Activated gamma-delta T cell (primary cell): ENCODE results near the gene SNX33.
"Not testable (repeated sequence)": the region's sequence is repeated elsewhere in the genome, so short reads cannot be mapped to it uniquely, and the experiment has no call there.

Experiments
- DNase-seq: peaks from one replicate; lab custom pipeline; 2025; lab: John Stamatoyannopoulos, UW

Gene SNX33

DNA sequence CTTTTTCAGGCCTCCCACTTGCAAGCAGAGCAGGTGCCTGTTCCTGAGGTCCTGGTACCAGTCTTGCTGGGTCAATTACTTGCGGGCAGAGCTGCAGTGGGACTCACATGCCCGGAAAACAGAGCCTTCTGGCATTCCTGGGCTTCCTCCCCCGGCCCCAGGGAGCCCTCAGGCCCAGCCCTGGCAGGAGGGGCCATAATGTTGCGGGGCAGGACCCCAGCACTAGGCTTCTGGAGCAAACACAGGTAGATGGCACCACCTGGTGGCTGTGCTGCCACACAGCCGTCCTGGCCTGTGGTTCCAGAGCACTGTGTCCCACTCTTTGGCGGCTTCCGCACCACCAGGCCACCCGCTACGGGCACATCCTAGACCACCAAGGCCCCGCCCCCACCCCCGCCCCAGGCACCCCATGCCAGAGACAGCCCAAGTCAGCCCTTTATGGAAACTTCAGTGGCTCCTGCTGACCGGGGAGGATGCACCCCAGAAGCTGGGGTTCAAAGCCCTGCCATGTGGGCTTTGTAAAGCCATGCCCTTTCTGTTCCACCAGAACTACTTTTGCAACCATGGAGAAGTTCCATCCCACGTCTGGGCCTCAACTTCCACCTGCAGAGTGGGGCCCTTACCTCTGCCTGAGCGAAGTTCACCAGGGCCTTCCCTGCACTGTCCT is 36.1 kb downstream of the SNX33 start:
- peak; percentile 34 for DNase-seq

- DNase-seq: no peak
Measured at GRCh38 chr15:75684648-75685047, 36.9 kb downstream of the SNX33 start.

GRCh38 chr15:75685195-75685594 is 37.5 kb downstream of the SNX33 start:
- no peak for DNase-seq

- DNase-seq: peak; percentile 43
Measured at GRCh38 chr15:75686212-75686642, 38.5 kb downstream of the SNX33 start.

DNA sequence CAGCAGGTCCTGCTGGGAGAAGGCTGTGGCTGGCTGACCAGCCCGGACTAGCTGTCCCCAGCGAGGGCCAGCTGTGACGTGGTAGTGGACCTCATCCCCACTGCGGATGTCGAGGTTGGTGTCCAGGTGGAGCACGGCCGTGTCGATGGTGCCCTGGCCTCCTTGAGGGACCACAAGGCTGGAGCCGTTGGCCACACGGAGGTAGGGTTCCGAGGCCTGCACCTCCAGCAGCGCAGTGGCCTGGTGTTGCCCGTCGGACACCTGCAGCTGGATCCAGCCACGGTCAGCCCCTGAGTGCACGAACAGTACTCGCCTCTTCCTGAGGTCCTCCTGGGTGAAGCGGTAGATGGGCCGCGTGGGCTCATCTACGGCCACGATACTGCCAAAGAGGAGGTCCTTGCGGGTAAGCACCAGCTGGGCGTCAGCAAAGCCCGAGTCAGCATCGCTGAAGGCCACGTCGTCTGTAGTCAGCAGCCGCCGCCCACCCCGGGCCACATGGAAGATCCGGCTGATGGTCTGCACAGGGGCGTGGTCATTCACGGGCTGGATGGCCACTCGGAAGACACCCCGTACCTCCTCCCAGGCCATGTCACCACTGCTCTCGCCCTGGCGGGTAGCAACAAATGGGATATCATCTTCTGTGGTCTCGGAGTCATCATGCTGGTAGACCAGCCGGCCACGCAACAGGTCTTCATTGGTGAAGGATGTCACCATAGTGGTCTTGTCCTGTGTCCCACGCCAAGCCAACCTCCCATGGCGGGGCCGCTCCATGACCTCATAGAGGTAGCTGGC is 40.0 kb downstream of the SNX33 start:
- DNase-seq: no peak

- no peak for DNase-seq
Measured at GRCh38 chr15:75688278-75688557, 40.5 kb downstream of the SNX33 start.

- DNase-seq: no peak
Measured at GRCh38 chr15:75688831-75689230, 41.1 kb downstream of the SNX33 start.

GRCh38 chr15:75689429-75689828 is 41.7 kb downstream of the SNX33 start:
- not testable (repeated sequence) for DNase-seq

GRCh38 chr15:75692311-75692710 is 44.6 kb downstream of the SNX33 start:
- DNase-seq: not testable (repeated sequence)

- DNase-seq: not testable (repeated sequence)
Measured at GRCh38 chr15:75693028-75693427, 45.3 kb downstream of the SNX33 start.

DNA sequence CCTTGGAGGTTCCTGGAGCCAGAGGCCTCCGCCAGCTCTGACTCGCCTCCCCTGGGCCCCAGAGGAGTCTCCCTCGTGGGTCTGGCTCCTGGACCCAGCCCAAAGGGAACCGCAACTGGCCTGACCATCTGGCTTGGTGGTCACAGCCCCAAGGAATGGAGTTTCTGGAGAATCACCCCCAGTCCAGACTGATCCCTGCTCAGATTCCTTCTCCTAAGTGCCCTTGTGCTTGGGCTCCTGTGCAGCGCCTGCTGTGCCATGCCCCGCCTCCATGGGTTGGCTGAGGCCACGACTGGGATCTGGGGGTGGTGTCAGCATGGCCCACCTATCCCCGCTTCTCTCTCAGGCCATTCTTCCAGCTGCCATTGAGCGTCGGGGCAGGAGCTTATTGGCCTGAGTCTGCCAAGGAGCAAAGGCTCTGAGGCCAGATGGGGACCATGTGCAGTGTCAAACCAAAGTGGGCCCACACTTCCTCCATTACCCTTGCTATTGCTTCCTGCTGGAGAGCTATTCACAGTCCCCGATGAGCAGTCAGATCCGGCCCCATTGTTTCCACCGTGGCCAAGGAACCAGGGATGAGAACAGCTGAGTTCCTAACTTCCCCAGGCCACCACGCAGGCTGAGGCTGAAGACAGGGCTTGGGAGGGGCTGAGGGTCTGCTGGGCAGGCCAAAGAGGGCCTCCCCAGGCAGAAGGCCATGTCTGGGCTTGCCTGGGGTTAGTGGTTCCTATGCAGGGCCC is 46.0 kb downstream of the SNX33 start:
- no peak for DNase-seq

- DNase-seq: no peak
Measured at GRCh38 chr15:75694241-75695182, 46.8 kb downstream of the SNX33 start.

DNA sequence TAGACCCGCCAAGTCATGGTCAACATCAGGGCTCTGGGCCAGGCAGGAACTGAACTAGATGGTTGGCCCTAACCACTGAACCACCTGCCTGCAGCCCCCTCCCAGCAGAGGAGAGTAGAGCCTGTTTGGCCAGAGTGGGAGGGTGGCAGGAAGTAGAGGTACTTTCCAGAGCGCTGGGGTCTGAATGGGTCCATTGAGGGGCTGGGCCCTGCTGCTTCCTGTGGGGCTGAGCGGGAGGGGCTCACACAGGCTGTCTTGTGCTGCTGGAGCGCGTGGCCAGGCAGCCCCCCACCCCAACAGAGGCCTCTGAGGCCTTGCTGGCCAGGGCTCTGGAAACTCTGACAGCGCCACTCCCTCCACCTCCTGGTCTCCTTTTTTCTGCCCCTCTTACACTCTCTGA is 47.5 kb downstream of the SNX33 start:
- no peak for DNase-seq

- DNase-seq: no peak
Measured at GRCh38 chr15:75695634-75696310, 48.1 kb downstream of the SNX33 start.

- DNase-seq: no peak
Measured at GRCh38 chr15:75696311-75696720, 48.6 kb downstream of the SNX33 start.

DNA sequence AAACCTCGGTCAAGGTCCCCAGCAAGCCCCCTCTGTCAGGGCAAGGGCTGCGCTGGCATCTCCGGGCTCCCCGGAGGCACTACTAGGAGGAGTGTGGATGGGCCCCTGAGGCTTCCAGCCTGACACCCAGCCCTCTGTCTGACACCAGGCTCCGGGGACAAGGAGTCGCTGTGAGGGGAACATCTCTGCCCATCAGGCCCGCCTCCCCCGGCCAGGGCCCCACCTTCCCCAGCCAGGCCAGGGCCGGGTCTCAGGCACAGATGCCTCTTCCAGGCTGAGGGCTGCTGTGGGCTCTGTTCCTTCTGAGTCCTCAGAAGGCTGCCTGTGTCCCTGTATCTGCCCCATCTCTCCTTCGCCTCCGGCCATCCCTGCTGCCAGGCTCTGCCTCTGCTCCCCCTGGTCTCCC is 49.1 kb downstream of the SNX33 start:
- no peak for DNase-seq

DNA sequence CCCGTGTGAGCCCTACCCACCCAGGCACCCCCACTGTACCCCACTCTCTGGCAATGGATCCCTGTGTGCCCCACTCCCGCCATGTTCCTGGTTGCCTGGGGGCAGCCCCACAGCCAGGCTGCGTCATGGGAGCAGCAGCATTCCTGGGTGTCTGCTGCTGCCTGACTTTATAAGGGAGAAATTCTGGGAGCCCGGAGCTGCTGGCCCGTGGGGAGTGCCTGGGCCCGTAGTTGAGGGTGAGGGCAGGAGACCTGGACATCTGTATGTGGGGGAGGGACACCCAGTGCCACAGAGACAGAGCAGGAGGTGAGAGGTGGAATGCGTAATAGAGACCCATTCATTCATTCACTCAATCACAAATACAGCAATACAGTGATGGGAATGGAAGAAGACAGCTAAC is 49.8 kb downstream of the SNX33 start:
- DNase-seq: no peak

DNA sequence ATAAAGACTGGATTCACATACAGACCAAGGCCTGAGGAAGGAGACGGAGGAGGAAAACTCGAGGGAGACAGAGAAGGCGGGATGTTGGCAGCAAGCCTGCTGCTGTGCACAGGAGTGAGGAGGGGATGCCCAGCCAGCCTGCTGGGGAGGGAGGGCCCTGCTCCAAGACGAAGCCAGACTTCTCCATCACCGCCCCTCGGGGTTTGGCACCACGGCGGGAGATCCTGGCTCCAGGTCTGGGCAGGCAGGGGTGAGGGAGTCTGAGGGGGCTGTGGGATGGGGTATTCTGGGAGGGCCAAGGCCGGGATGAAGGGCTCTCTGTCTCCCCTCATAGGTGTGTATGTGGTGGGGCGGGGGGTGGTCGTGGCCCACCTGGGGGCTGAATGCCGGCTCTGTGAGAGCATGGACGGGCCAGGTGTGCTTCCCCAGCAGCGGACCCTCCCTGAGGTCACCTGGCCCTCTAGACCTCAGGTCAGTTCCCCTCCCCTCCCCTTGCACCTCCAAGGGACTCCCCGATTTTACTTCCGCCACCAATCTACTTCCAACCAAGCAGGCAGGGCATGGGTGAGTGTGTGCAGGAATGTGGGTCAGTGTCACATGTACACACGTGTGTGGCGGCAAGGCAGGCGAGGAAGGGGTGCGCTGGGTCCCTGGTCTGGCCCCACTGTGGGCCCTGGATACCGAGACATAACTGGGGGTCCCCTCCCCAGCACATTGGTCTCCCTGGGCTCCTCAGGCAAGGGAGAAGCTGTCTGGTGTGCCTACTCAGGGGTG is 50.4 kb downstream of the SNX33 start:
- not testable (repeated sequence) for DNase-seq

DNA sequence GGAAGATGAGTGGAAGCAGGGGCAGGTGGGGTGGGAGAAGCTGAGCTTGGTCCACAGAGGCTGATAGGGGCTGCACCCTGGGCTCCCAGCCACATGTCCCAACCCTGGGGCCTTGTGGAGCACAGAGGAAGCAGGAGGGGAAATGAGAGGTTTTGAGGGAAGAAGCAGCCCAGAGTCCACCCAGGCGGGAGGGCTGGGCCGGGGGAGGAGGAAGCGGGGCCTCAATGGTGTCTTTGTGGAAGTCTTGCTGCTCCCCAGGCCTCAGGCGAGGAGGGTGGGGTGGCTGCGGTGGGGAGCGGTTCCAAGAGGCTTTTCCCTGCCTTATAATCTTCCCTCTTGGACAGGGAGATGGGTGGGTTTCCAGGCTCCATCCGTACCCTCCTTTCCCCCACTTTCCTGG is 51.8 kb downstream of the SNX33 start:
- DNase-seq: not testable (repeated sequence)
